GM18873 (cell line): ENCODE data around the gene TMEM141.
"Not testable (repeated sequence)": the region's sequence is repeated elsewhere in the genome, so short reads cannot be mapped to it uniquely, and the experiment has no call there.

Experiments
- ATAC-seq: cut with Tn5 transposase; IDR thresholded peaks from one replicate; pipeline ENCODE4 v1.9.1; 2021; ENCODE audit warnings: mild to moderate bottlenecking, moderate library complexity, moderate number of reproducible peaks; ENCODE audit not compliant: unreplicated experiment, low FRiP score

Gene TMEM141

DNA sequence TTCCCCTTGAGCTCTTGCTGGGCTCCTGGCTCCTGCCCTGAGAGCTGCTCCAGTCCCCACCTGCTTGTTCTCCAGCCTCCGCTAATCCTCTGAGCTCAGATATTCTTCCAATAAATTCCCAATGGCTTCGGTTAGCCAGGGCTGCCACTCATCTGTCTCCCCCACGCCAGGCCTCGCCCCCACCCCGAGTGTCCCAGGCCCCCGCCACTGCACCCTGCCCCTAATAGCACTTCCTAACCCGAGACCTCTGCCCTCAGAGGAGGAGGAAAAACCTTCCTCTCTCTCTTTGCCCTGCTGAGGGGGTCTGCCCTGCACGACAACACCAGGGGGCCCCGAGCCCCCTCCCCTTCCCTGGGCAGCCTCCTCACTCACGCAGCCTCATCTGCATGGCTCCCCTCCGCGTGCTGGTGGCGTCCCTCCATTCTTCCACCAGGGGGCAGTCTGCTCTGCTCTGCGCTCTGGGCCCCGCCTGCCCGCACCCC lies 21.4 kb upstream of the TMEM141 start:
- ATAC-seq = no peak

GRCh38 chr9:136771907-136772415 lies 19.2 kb upstream of the TMEM141 start:
- ATAC-seq = no peak

- ATAC-seq = no peak
These were observed 17.6 kb upstream of the TMEM141 start for GRCh38 chr9:136773386-136774044.

DNA sequence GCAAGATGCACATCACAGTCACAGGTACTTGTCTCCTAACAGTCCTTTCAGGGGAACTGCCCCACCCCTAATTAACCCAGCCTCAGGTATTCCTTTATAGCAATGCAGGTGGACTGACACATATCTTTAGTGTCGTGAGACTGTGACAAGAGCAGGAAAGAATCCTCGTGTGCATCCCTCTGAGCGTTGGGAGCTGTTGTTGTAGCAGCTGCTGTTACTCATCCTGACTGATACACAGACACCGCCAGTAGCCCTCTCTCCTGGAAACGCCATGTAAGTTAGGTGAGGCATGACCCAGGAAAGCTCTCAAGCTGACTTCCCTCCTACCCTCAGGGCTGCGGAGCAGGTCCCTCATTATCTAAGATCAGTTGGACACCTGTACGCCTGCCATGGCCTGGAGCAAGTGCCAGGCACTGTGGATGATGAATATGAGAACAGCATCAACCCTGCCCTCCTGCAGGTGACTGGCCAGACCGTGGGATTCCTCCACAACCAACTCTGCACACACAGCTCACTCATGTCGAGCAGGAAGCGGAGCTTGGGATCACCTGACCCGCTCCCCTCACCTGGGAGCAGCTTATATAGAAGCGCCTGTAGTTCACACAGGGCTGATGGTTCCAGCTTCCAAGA lies 16.6 kb upstream of the TMEM141 start:
- no peak for ATAC-seq

DNA sequence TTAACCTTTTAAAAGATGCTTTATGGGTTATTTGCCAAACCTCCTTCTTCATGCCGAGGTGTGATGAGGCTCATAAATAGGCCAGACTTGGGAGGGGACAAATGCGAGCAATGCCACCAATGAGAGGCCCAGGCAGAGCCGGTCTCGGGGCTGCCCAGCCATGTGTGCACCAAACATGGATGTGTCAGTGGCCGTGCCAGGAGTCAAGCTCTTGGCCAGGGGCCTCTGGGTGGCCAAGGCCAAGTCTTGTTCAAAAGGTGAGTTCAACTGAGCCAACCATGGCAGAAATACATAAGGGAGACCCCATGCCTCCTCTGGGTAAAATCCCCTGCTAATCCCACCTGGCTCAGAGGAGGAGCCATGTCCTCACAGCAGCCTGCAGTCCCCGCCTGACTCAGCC lies 16.0 kb upstream of the TMEM141 start:
- no peak for ATAC-seq

GRCh38 chr9:136776947-136777346 lies 14.2 kb upstream of the TMEM141 start:
- ATAC-seq = no peak

- no peak for ATAC-seq
These were observed 13.8 kb upstream of the TMEM141 start for GRCh38 chr9:136777359-136777758.

- no peak for ATAC-seq
These were observed 11.3 kb upstream of the TMEM141 start for GRCh38 chr9:136779808-136780207.

GRCh38 chr9:136782452-136782851 lies 8.7 kb upstream of the TMEM141 start:
- no peak for ATAC-seq

DNA sequence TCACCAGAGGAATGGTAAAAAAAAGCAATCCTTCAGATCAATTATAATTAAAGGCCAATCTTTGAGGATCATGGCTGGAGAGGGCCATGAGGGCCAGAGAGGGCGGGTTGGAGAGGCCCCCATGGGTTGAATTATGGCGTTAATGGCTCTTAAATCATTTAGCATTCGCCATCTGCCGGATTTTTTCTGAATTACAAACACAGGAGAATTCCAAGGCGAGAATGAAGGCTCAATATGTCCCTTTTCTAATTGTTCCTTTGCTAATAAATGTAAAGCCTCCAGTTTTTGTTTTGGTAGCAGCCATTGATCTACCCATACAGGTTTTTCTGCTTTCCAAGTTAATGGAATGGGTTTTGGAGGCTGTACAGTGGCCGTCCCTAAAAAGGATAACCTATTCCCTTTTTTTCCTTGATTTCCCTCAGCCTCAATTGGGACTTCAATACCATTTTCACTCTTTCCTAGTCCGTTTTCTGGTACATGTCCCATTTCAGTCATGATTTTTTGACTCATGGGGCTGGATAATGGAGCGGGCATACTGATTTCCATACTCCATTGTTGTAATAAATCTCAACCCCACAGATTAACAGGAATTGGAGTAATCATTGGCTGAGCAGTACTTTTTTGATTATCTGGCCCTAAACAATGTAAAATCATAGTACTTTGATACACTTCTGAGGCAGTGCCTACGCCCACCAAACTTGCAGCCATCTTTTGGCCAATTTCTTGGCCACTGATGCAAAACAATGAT lies 6.7 kb upstream of the TMEM141 start:
- no peak for ATAC-seq

GRCh38 chr9:136784997-136785361 lies 6.2 kb upstream of the TMEM141 start:
- ATAC-seq = no peak

DNA sequence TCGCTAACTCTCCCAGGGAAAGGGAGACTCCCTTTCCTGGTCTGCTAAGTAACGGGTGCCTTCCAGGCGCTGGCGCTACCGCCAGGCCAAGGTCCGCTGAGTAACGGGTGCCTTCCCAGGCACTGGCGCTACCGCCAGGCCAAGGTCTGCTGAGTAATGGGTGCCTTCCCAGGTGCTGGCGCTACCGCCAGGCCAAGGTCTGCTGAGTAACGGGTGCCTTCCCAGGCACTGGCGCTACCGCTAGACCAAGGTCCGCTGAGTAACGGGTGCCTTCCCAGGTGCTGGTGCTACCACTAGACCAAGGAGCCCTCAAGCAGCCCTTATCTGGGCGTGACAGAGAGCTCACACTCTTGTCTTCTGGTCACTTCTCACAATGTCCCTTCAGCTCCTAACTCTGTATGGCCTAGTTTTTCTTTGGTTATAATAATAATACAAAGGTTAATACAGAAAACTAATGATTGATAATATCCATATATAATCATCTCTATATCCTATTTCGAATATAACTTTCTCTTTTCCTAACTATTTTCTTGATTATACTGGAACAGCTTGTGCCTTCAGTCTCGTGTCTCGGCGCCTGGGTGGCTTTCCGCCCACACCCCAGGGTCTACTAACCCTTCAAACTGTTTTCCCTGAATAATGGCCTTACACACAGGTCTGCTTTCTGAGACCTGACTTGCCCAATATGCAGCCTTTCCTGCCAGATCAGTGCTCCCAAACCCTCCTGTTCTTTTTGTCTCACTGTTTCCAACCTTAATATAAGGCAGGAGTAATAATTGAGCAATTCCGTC lies 5.4 kb upstream of the TMEM141 start:
- ATAC-seq = not testable (repeated sequence)

DNA sequence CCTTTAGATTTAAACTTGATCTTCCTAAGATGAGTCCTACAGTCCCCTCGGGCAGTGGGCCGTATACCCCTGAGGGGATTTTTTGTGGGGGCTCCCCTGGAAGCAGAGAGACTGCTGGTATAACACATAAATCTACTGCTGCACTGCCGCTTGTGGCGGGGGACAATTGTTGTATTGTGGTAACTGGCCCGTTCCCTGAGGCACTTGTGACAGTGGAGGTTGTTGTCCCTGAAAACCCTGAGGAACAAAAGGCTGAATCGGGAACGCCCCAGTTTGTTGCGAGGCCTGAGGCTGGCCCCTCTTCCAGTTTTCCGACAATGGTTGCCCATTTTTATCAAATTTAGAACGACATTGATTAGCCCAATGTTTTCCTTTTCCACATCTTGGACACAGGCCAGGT lies 4.7 kb upstream of the TMEM141 start:
- ATAC-seq = no peak

DNA sequence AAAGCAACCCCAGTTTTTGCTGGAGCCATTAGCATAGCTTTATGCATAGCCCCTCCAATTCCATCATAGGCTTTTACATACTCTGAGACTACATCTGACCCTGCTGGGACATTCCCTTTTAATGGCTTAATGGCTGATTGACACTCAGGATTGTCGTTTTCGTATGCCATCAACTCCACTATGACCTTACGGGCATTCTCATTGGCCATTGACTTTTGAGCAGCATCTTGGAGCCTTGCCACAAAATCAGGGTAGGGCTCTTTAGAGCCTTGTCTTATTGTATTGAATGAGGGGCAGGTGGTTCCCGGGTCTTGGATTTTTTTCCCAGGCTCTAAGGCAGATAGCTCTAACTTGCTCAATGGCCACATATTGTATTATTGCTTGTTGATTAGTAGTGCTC lies 4.2 kb upstream of the TMEM141 start:
- not testable (repeated sequence) for ATAC-seq

DNA sequence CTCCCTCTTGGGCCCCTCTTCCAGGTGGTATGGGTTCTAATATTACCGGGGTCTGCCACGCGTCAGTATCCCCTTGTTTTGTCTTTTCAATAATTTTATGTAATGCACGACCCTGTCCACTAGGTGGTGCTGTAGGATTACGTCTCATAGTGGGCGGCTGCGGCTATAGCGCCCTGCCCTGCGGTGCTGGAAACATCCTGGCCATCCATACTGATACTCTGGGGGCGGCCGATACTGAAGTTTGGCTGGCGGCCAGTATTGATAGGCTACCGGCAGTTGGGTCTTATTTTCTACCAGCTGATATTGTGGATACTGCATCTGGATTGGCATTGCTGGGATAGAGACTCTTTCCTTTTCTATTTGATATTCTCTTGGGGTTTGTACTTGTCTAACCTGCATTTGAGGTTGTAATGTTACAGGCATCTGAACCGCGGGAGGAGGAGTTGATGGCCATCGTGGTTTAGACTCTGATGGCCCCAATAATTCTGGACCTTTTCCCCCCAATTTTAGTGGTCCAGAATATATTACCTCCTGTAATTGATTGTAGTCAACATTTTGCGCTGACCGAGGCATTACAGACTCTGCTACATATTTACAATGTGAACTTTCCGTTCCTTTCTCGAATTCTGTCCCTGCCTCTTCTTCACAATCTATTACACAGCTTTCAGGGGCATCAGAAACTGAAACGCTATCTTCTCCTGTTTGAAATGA lies 3.3 kb upstream of the TMEM141 start:
- no peak for ATAC-seq

DNA sequence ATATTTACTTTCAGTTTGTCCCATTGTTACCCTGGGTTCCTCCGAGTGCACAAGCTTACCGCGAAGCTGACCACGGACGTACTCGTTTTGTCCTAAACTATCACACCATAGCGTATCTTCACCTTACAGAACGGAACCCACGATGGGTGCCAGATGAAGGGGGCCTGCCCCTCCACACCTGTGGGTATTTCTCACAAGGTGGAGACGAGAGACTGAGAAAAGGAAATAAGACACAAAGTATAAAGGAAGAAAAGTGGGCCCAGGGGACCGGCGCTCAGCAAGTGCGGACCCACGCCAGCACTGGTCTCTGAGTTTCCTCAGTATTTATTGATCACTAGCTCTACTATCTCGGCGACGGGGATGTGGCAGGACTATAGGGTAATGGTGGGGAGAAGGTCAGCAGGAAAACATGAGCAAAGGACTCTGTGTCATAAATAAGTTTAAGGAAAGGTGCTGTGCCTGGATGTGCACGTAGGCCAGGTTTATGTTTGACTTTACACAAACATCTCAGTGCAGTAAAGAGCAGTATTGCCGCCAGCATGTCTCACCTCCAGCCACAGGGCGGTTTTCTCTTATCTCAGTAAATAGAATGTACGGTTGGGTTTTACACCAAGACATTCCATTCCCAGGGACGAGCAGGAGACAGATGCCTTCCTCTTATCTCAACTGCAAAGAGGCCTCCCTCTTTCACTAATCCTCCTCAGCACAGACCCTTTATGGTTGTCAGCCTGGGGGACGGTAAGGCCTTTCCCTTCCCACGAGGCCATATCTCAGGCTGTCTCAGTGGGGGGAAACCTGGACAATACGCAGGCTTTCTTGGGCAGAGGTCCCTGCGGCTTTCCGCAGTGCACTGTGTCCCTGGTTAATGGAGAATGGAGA lies 2.3 kb upstream of the TMEM141 start:
- ATAC-seq = not testable (repeated sequence)

- no peak for ATAC-seq
These were observed 1.6 kb upstream of the TMEM141 start for GRCh38 chr9:136789523-136789937.

DNA sequence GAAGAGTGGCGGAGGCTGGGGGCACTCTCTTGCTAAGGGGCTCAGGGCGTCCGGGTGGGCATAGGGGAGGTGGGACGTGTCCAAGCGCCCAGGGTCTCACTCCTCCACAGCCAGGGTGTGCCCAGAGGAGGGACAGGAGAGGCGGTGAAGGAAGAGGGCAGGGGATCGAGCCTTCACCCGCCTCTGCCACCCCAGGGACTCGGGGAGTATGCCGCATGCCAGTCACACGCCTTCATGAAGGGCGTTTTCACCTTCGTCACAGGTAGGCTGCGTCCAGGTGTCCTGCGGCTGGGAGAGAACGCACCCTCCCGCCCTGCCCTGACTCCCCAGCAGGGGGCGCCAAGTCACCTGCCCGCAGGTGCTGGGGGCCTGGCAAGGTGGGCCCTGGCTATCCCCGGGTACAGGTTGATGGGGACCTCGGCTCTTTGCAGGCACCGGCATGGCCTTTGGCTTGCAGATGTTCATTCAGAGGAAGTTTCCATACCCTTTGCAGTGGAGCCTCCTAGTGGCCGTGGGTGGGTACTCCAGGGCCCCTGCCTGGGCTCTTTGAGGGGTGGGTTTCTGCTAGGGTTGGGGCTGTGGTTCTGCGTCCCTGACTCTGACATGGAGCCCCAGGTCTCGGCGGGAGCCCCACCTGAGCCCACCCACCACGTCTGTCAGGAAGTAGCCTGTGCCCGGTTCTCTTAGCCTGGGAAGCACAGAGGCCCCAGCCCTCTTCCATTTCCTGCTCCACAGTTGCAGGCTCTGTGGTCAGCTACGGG lies 552 bp downstream of the TMEM141 start:
- ATAC-seq = no peak
